Upper lobe of left lung (tissue), 4 donors: ENCODE data around the gene PPM1N.

Experiments
- CTCF ChIP-seq, 6 experiments: fragments of 450-650 bp in 4 of 6; fragments of 200-600 bp in 2 of 6; sonication (generic) in 2 of 6; IDR thresholded peaks; one replicate each; pipeline ENCODE4 v1.5.1; 2016 to 2019; ENCODE audit warnings: antibody characterized with exemption in 6 of 6
- EP300 ChIP-seq, 4 donors: sonication (generic); formaldehyde crosslinking; IDR thresholded peaks; one replicate each; pipeline ENCODE4 v1.5.1; 2017; ENCODE audit warnings: antibody characterized with exemption in 4 of 4, control low read depth in 2 of 4
- POLR2A ChIP-seq, 4 donors: fragments of 450-650 bp; IDR thresholded peaks; one replicate each; pipeline ENCODE4 v1.5.1; 2016 to 2017; ENCODE audit warnings: antibody characterized with exemption in 4 of 4, mild to moderate bottlenecking in 2 of 4
- POLR2AphosphoS5 ChIP-seq, 2 donors: sonication (generic); formaldehyde crosslinking; IDR thresholded peaks; one replicate each; pipeline ENCODE4 v1.5.1; 2017; ENCODE audit warnings: antibody characterized with exemption in 2 of 2

DNA sequence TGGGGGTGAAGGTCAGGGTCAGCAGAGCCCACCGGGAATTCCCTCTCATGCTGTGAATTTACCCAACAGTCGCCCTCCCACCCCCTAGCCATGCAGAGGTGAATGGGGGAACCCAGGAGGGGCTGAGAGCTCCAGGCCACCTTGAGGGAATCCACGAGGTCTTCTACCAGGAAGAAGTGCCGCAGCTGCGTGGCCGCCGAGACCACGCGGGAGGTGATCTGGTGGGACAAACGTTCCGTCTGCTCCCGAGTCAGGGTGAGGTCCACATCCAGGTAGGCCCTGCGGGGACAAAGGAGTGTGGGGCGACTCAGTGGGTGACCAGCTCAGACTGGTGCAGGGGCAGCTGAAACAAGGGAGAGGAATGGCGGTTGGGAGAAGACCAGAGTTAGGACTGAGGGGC is 9.5 kb upstream of the PPM1N start:
- no peak for TF ChIP-seq POLR2AphosphoS5 (IDR thresholded peaks at IDR 0.05)
- TF ChIP-seq POLR2A (IDR thresholded peaks at IDR 0.05) = no peak
- TF ChIP-seq CTCF (IDR thresholded peaks at IDR 0.05) = no peak
- TF ChIP-seq EP300 (IDR thresholded peaks at IDR 0.05) = no peak
